Mesodermal cell (in vitro differentiated cells): ENCODE data around the gene PITPNC1.
"Not testable (repeated sequence)": the region's sequence is repeated elsewhere in the genome, so short reads cannot be mapped to it uniquely, and the experiment has no call there.

Source experiments
- H3K27ac ChIP-seq: 2 replicates; pipeline ENCODE4 v1.7.0; 2013; ENCODE audit warnings: mild to moderate bottlenecking, low read depth, low read length, moderate library complexity; ENCODE audit not compliant: severe bottlenecking
- H3K36me3 ChIP-seq: 2 replicates; pipeline ENCODE4 v1.7.1; 2013; ENCODE audit warnings: mild to moderate bottlenecking, low read length, moderate library complexity; ENCODE audit not compliant: control insufficient read depth, insufficient read depth
- H3K4me1 ChIP-seq: one replicate; pipeline ENCODE4 v1.7.1; 2013; ENCODE audit warnings: mild to moderate bottlenecking, low read length; ENCODE audit not compliant: insufficient read depth, control insufficient read depth, poor library complexity, severe bottlenecking
- H3K4me3 ChIP-seq: 2 replicates; pipeline ENCODE4 v1.7.0; 2013; ENCODE audit warnings: low read length, control low read depth, mild to moderate bottlenecking; ENCODE audit not compliant: insufficient read depth, poor library complexity, severe bottlenecking; ENCODE audit errors: extremely low read depth
- H3K9me3 ChIP-seq: 2 replicates; pipeline ENCODE4 v1.7.1; 2013; ENCODE audit warnings: mild to moderate bottlenecking, low read length, moderate library complexity; ENCODE audit not compliant: control insufficient read depth
- WGBS, 2 experiments: methylation state at CpG; one replicate each; pipeline ENCODE4 v1.1.5; 2013; ENCODE audit warnings: missing lambda C conversion rate in 2 of 2; ENCODE audit not compliant: insufficient coverage in 2 of 2; 5-methylcytosine and 5-hydroxymethylcytosine counted together

PITPNC1 gene

DNA sequence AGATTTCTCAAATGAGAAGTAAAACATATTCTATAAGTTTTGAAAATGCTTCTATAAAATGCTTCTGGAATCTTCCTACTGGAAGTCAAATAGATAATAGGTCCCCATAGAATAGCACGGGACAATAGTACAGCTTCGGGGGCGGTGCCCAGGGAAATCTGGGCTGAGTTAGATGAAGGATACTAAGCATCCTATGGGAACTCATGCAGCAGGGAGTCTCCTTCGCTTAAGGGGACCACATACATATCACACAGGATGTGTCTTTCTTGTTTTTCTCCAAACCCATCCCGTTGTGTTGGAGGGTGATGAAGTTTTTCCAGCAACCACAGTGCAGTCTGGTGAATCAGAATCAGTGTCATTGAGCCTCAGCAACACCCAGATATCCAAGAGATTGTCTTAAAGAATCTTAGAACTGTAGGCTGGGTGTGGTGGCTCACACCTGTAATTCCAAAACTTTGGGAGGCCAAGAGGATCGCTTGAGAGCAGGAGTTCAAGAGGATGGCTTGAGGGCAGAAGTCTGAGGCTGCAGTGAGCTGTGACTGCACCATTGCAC, 84.2 kb downstream of the PITPNC1 start:
- peaks cover 6% of the 10 kb centered on the region for H3K9me3 ChIP-seq
- H3K4me3 ChIP-seq = no peak overlapping the region
- H3K36me3 ChIP-seq = no peaks in the 10 kb centered on the region
- H3K4me1 ChIP-seq = no peaks in the 10 kb centered on the region
- H3K27ac ChIP-seq = no peak overlapping the region
- 86 to 100% methylated on average over 1 to 2 of the region's 6 CpGs for WGBS, 2 experiments

GRCh38 chr17:67461876-67462275, 84.8 kb downstream of the PITPNC1 start:
- Histone ChIP-seq H3K27ac (no peak overlapping the region), H3K9me3 (peaks cover 6% of the 10 kb centered on the region), H3K36me3 (no peaks in the 10 kb centered on the region), H3K4me3 (no peak overlapping the region), H3K4me1 (no peaks in the 10 kb centered on the region)
- WGBS, 2 experiments = 91% methylated on average over 2 of the region's 3 CpGs; no CpG with 5 or more reads in 1 of the 2 experiments

DNA sequence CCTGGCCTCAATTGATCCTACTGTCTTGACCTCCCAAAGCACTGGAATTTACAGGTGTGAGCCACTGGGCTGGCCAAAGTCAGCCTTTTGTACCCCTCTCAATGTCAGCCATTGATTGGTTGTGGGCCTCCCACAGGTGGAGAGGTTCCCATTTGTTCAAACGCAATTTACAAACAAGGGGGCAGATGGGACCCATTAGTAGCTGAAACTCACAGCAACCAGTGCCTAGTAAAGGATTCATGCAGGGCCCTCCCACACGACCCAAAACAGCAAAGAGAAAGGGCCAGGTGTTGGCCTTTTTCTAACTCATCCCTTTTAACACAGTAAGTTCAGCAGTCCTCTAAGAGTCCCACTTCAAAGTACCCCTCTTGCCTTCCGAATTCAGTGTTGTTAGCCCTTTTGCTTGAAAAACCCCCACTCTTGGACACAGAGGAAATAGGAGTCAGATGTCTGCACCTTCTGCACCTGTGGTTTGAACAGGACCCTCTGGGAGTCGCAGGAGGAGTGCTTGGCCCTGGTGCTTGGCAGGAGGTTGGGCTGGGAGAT, 89.2 kb downstream of the PITPNC1 start:
- 62 to 100% methylated on average over 2 to 3 of the region's 4 CpGs for WGBS, 2 experiments
- no peak overlapping the region for H3K4me3 ChIP-seq
- H3K4me1 ChIP-seq = peaks cover 9% of the 10 kb centered on the region
- no peak overlapping the region for H3K27ac ChIP-seq
- no peaks in the 10 kb centered on the region for H3K36me3 ChIP-seq
- H3K9me3 ChIP-seq = no peaks in the 10 kb centered on the region

GRCh38 chr17:67467500-67468455, 90.7 kb downstream of the PITPNC1 start:
- H3K9me3 ChIP-seq = no peaks in the 10 kb centered on the region
- H3K4me3 ChIP-seq = no peak overlapping the region
- H3K27ac ChIP-seq = no peak overlapping the region
- H3K36me3 ChIP-seq = no peaks in the 10 kb centered on the region
- H3K4me1 ChIP-seq = peaks cover 9% of the 10 kb centered on the region
- 97 to 100% methylated on average over 3 to 6 of the region's 8 CpGs for WGBS, 2 experiments

DNA sequence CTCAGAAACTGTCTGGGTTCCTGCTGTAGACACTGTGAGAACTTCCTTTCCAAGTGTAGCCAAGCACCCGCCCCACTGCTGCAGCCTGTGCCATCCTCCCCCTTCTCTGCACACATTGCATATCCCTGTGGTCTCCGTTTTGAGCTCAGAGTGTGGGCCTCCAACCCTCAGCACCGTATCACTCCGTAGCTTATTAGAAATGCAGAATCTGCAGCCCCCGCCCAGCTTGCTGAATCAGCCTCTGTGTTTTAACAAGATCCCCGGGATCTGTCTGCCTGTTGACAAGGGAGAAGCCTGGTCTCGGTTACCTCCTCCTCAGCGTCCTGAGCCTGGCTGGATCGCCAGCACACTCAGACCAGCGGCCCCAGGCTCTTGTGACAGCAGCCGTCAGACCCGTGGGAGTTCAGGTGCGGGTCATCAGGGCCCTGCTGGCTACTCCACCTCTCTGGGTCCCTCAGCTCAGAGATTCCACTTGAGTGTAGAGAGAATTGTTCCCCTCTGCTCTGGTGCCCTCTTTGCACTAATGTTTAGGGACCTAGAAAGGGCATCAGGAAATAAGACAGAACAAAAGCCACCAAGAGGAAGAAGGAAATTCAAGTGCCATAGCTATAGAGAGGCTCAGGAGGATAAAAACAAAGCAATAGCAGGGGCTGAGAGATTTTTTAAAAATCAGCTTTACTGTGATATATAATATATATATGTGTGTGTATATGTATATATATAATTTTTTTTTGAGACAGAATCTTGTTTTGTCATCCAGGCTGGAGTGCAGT, 92.3 kb downstream of the PITPNC1 start:
- WGBS, 2 experiments = 60 to 71% methylated on average over 12 of the region's 13 CpGs
- no peak overlapping the region for H3K4me3 ChIP-seq
- H3K4me1 ChIP-seq = peaks cover 9% of the 10 kb centered on the region
- H3K36me3 ChIP-seq = no peaks in the 10 kb centered on the region
- H3K27ac ChIP-seq = peak overlapping the region; percentile 72
- no peaks in the 10 kb centered on the region for H3K9me3 ChIP-seq

GRCh38 chr17:67470163-67470562, 93.1 kb downstream of the PITPNC1 start:
- Histone ChIP-seq H3K4me1 (peaks cover 9% of the 10 kb centered on the region), H3K4me3 (no peak overlapping the region), H3K9me3 (no peaks in the 10 kb centered on the region), H3K27ac (no peak overlapping the region), H3K36me3 (no peaks in the 10 kb centered on the region)
- WGBS, 2 experiments = no CpG with 5 or more reads among the region's 1 CpG

- H3K4me1 ChIP-seq = peaks cover 9% of the 10 kb centered on the region
- WGBS, 2 experiments = no CpG with 5 or more reads among the region's 1 CpG
- no peaks in the 10 kb centered on the region for H3K9me3 ChIP-seq
- H3K27ac ChIP-seq = no peak overlapping the region
- H3K36me3 ChIP-seq = no peaks in the 10 kb centered on the region
- no peak overlapping the region for H3K4me3 ChIP-seq
These were observed 94.0 kb downstream of the PITPNC1 start for GRCh38 chr17:67471118-67471517.

DNA sequence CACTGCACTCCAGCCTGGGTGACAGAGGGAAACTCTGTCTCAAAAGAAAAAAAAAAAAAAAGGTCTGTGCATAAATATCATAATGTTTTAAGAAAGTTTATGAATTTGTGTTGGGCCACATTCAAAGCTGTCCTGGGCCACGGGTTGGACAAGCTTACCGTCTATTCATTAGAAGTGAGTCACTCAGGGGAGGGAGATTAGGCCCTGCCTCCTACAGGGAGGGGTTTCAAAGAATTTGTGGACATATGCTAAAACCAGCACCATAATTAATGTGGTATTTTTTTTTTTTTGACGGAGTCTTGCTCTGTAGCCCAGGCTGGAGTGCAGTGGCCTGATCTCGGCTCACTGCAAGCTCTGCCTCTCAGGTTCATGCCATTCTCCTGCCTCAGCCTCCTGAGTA, 95.5 kb downstream of the PITPNC1 start:
- WGBS, 2 experiments = 96 to 100% methylated on average over 2 to 3 of the region's 4 CpGs
- not testable (repeated sequence) for H3K9me3 ChIP-seq, H3K36me3 ChIP-seq, H3K27ac ChIP-seq, H3K4me1 ChIP-seq, H3K4me3 ChIP-seq

GRCh38 chr17:67474081-67474661, 97.1 kb downstream of the PITPNC1 start:
- Histone ChIP-seq H3K9me3 (no peaks in the 10 kb centered on the region), H3K4me3 (no peak overlapping the region), H3K27ac (no peak overlapping the region), H3K36me3 (no peaks in the 10 kb centered on the region), H3K4me1 (peaks cover 14% of the 10 kb centered on the region)
- WGBS, 2 experiments = 83 to 84% methylated on average over 11 to 12 of the region's 12 CpGs
